H9 (cell line): ENCODE results near the gene ZNF524. TPM values are rescaled to one million over a fixed set of nuclear protein-coding genes. Genes with fewer than 3 reads are reported as not detected.

ENCODE experiments used
- DNase-seq: peaks from one replicate; pipeline ENCODE4 v3.0.0-alpha.2; 2017
- H2AFZ ChIP-seq: one replicate; pipeline ENCODE4 v1.6.1; 2013; ENCODE audit warnings: mild to moderate bottlenecking, low read length, control low read depth, moderate library complexity
- H2AK5ac ChIP-seq: 2 replicates; pipeline ENCODE4 v1.6.1; 2013; ENCODE audit warnings: low read length, control low read depth, mixed read lengths; ENCODE audit not compliant: insufficient read length
- H2BK120ac ChIP-seq: one replicate; pipeline ENCODE4 v1.6.1; 2013; ENCODE audit warnings: low read depth, mild to moderate bottlenecking, low read length, control low read depth, inconsistent platforms; ENCODE audit not compliant: poor library complexity, severe bottlenecking
- H2BK12ac ChIP-seq: 2 replicates; pipeline ENCODE4 v1.6.1; 2013; ENCODE audit warnings: low read length, control low read depth, mixed read lengths, low read depth; ENCODE audit not compliant: insufficient read length
- H2BK15ac ChIP-seq: 2 replicates; pipeline ENCODE4 v1.6.1; 2013; ENCODE audit warnings: low read depth, low read length, control low read depth
- H2BK20ac ChIP-seq: one replicate; pipeline ENCODE4 v1.6.1; 2013; ENCODE audit warnings: low read depth, mild to moderate bottlenecking, low read length, control low read depth, inconsistent platforms; ENCODE audit not compliant: poor library complexity, severe bottlenecking
- H2BK5ac ChIP-seq: 2 replicates; pipeline ENCODE4 v1.6.1; 2013; ENCODE audit warnings: low read length, control low read depth, mixed read lengths; ENCODE audit not compliant: insufficient read length
- H3K14ac ChIP-seq: 2 replicates; pipeline ENCODE4 v1.6.1; 2013; ENCODE audit warnings: low read length, control low read depth; ENCODE audit not compliant: insufficient read depth
- H3K18ac ChIP-seq: 2 replicates; pipeline ENCODE4 v1.6.1; 2013; ENCODE audit warnings: low read depth, mild to moderate bottlenecking, mixed read lengths, low read length, control low read depth; ENCODE audit not compliant: insufficient read length
- H3K23ac ChIP-seq: 2 replicates; pipeline ENCODE4 v1.6.1; 2013; ENCODE audit warnings: low read length, control low read depth, mixed read lengths, low read depth; ENCODE audit not compliant: insufficient read length
- H3K23me2 ChIP-seq: 2 replicates; pipeline ENCODE4 v1.6.1; 2013; ENCODE audit warnings: low read depth, mild to moderate bottlenecking, mixed read lengths, low read length, control low read depth; ENCODE audit not compliant: insufficient read length, poor library complexity, severe bottlenecking
- H3K27ac ChIP-seq: 2 replicates; pipeline ENCODE4 v1.5.1; 2013; ENCODE audit warnings: low read length, control low read depth, mixed read lengths, low read depth; ENCODE audit not compliant: insufficient read length
- H3K27me3 ChIP-seq: 2 replicates; pipeline ENCODE4 v1.6.1; 2013; ENCODE audit warnings: low read length, control low read depth, inconsistent platforms; ENCODE audit not compliant: insufficient read depth
- H3K4ac ChIP-seq: 2 replicates; pipeline ENCODE4 v1.6.1; 2013; ENCODE audit warnings: low read depth, mild to moderate bottlenecking, control low read depth, inconsistent platforms, low read length, moderate library complexity
- H3K4me1 ChIP-seq: 2 replicates; pipeline ENCODE4 v1.6.1; 2013; ENCODE audit warnings: low read length, control low read depth, inconsistent platforms; ENCODE audit not compliant: insufficient read depth
- H3K4me2 ChIP-seq: 2 replicates; pipeline ENCODE4 v1.6.1; 2013; ENCODE audit warnings: low read length, control low read depth, mixed read lengths; ENCODE audit not compliant: insufficient read length, insufficient read depth
- H3K56ac ChIP-seq: 2 replicates; pipeline ENCODE4 v1.6.1; 2013; ENCODE audit warnings: low read depth, mild to moderate bottlenecking, mixed read lengths, low read length, control low read depth; ENCODE audit not compliant: insufficient read length
- H3K79me1 ChIP-seq: 2 replicates; pipeline ENCODE4 v1.6.1; 2013; ENCODE audit warnings: low read depth, mild to moderate bottlenecking, moderate library complexity, low read length, control low read depth, inconsistent platforms; ENCODE audit not compliant: insufficient read depth, poor library complexity, severe bottlenecking
- H3K79me2 ChIP-seq: 2 replicates; pipeline ENCODE4 v1.6.1; 2013; ENCODE audit warnings: low read length, control low read depth, inconsistent platforms; ENCODE audit not compliant: insufficient read depth
- H3K9ac ChIP-seq: 2 replicates; pipeline ENCODE4 v1.6.1; 2013; ENCODE audit warnings: low read length, control low read depth, mixed read lengths; ENCODE audit not compliant: insufficient read length; ENCODE audit errors: extremely low read depth
- H3K9me3 ChIP-seq: one replicate; pipeline ENCODE4 v1.6.1; 2013; ENCODE audit warnings: low read depth, low read length, inconsistent platforms; ENCODE audit not compliant: control insufficient read depth
- H3T11ph ChIP-seq: one replicate; pipeline ENCODE4 v1.6.1; 2013; ENCODE audit warnings: mild to moderate bottlenecking, low read length, control low read depth, inconsistent platforms
- H4K20me1 ChIP-seq: one replicate; pipeline ENCODE4 v1.6.1; 2013; ENCODE audit not compliant: control insufficient read depth, insufficient read length, insufficient read depth
- H4K5ac ChIP-seq: 2 replicates; pipeline ENCODE4 v1.6.1; 2013; ENCODE audit warnings: low read depth, mild to moderate bottlenecking, mixed read lengths, low read length, control low read depth; ENCODE audit not compliant: insufficient read length
- H4K8ac ChIP-seq: replicated peaks from 2 replicates; pipeline ENCODE4 v1.6.1; 2013; ENCODE audit warnings: low read length, control low read depth, mixed read lengths, low read depth; ENCODE audit not compliant: insufficient read length
- H4K91ac ChIP-seq: 2 replicates; pipeline ENCODE4 v1.6.1; 2013; ENCODE audit warnings: low read depth, mild to moderate bottlenecking, moderate library complexity, mixed read lengths, low read length, control low read depth; ENCODE audit not compliant: insufficient read length
- H3K27ac Mint-ChIP-seq, 3 experiments: 2 replicates in 2 of 3; 3 replicates in 1 of 3; pipeline ENCODE4 v1.8.0; 2020 to 2021; ENCODE audit warnings: mixed read lengths in 3 of 3, mild to moderate bottlenecking in 1 of 3, moderate library complexity in 1 of 3
- H3K27me3 Mint-ChIP-seq: 2 replicates; pipeline ENCODE4 v1.8.0; 2021; ENCODE audit warnings: low read depth, mild to moderate bottlenecking, moderate library complexity, mixed read lengths
- H3K36me3 Mint-ChIP-seq, 3 experiments: 2 replicates in 2 of 3; 3 replicates in 1 of 3; pipeline ENCODE4 v1.8.0; 2020 to 2021; ENCODE audit warnings: low read depth in 3 of 3, mixed read lengths in 3 of 3; ENCODE audit not compliant: insufficient read depth in 1 of 3
- H3K4me1 Mint-ChIP-seq, 2 experiments: 2 replicates each; pipeline ENCODE4 v1.8.0; 2020; ENCODE audit warnings: mixed read lengths in 2 of 2
- H3K4me3 Mint-ChIP-seq, 2 experiments: 2 replicates in 1 of 2; 3 replicates in 1 of 2; pipeline ENCODE4 v1.8.0; 2020 to 2021; ENCODE audit warnings: mild to moderate bottlenecking in 2 of 2, mixed read lengths in 2 of 2, moderate library complexity in 1 of 2
- H3K9me3 Mint-ChIP-seq, 2 experiments: 2 replicates in 1 of 2; 3 replicates in 1 of 2; pipeline ENCODE4 v1.8.0; 2020; ENCODE audit warnings: mild to moderate bottlenecking in 2 of 2, mixed read lengths in 2 of 2, moderate library complexity in 1 of 2
- WGBS: extraction: QIAGEN DNeasy Blood & Tissue Kit; methylation state at CpG from one replicate; pipeline ENCODE4 v1.1.7; 2013; ENCODE audit warnings: missing lambda C conversion rate, low lambda C conversion rate, mixed read lengths; ENCODE audit not compliant: insufficient read length; ENCODE audit errors: extremely low coverage; 5-methylcytosine and 5-hydroxymethylcytosine counted together
- total RNA-seq: library from RNA; stranded (reverse); gene quantifications from 2 replicates; pipeline ENCODE4 v1.2.1, GENCODE V29; 2021
- TF ChIP-seq, protein P1 (sequence below): fragments of 200-600 bp; sonication (generic); conservative IDR thresholded peaks from 3 replicates; pipeline ENCODE4 v1.8.0; 2021; ENCODE audit warnings: antibody characterized with exemption, mild to moderate bottlenecking

The ZNF524 gene
- total RNA-seq, 1 experiment from 2014 or later, result 3.0 TPM

DNA sequence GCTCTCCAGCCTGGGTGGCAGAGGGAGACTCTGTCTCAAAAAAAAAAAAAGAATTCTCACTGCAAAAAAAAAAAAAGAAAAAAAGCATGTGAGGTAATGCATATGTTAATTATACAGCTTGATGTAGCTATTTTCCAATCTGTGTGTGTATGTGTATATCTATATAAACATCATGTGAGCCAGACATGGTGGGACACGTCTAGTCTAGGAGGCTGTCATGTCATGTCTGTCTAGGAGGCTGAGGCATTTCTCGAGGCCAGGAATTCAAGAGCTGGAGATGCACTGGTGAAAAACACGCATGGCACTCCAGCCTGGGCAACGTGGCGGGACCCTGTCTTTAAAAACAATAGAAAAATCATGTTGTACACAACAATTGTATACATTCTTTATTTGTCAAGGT is 47.9 kb upstream of the ZNF524 start:
- no peak overlapping the region for H4K5ac ChIP-seq
- H2BK120ac ChIP-seq, result no peak overlapping the region
- no peak for DNase-seq
- WGBS, result no CpG with 5 or more reads among the region's 5 CpGs
- Mint-ChIP-seq H3K27ac (no peak overlapping the region), H3K36me3 (no peaks in the 10 kb centered on the region), H3K4me3 (no peak overlapping the region), H3K4me1 (peaks cover 36 to 56% of the 10 kb centered on the region in 2 experiments), H3K27me3 (peaks cover 2% of the 10 kb centered on the region), H3K9me3 (no peaks in the 10 kb centered on the region; a peak in 1 of 5 replicates)
- H2BK15ac ChIP-seq, result no peak overlapping the region
- H4K91ac ChIP-seq, result no peak overlapping the region
- H2AFZ ChIP-seq, result no peak overlapping the region
- no peak overlapping the region for H2AK5ac ChIP-seq
- H4K8ac ChIP-seq, result no peak overlapping the region
- H3K27me3 ChIP-seq, result no peaks in the 10 kb centered on the region
- no peak overlapping the region for H3K14ac ChIP-seq
- no peak overlapping the region for H3K9ac ChIP-seq
- peaks cover 8% of the 10 kb centered on the region; the same call in 1 of the 2 replicates for H3K4me1 ChIP-seq
- H3K27ac ChIP-seq, result no peak overlapping the region
- no peaks in the 10 kb centered on the region for H3K79me1 ChIP-seq
- no peak overlapping the region for H2BK5ac ChIP-seq
- no peak overlapping the region for H2BK12ac ChIP-seq
- no peak overlapping the region for H3K23ac ChIP-seq
- peaks cover 7% of the 10 kb centered on the region for H3K23me2 ChIP-seq
- no peaks in the 10 kb centered on the region for H4K20me1 ChIP-seq
- H3T11ph ChIP-seq, result no peak overlapping the region
- H3K56ac ChIP-seq, result no peak overlapping the region
- H3K18ac ChIP-seq, result no peak overlapping the region
- no peaks in the 10 kb centered on the region for H3K79me2 ChIP-seq
- no peak overlapping the region for H3K4ac ChIP-seq
- no peak overlapping the region for H3K4me2 ChIP-seq
- H2BK20ac ChIP-seq, result no peak overlapping the region
- H3K9me3 ChIP-seq, result no peaks in the 10 kb centered on the region
- TF ChIP-seq, protein P1, sequence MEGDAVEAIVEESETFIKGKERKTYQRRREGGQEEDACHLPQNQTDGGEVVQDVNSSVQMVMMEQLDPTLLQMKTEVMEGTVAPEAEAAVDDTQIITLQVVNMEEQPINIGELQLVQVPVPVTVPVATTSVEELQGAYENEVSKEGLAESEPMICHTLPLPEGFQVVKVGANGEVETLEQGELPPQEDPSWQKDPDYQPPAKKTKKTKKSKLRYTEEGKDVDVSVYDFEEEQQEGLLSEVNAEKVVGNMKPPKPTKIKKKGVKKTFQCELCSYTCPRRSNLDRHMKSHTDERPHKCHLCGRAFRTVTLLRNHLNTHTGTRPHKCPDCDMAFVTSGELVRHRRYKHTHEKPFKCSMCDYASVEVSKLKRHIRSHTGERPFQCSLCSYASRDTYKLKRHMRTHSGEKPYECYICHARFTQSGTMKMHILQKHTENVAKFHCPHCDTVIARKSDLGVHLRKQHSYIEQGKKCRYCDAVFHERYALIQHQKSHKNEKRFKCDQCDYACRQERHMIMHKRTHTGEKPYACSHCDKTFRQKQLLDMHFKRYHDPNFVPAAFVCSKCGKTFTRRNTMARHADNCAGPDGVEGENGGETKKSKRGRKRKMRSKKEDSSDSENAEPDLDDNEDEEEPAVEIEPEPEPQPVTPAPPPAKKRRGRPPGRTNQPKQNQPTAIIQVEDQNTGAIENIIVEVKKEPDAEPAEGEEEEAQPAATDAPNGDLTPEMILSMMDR, result no peak
